ENCODE results near the gene E2F6.

E2F6 gene, protein sequence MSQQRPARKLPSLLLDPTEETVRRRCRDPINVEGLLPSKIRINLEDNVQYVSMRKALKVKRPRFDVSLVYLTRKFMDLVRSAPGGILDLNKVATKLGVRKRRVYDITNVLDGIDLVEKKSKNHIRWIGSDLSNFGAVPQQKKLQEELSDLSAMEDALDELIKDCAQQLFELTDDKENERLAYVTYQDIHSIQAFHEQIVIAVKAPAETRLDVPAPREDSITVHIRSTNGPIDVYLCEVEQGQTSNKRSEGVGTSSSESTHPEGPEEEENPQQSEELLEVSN

DNA sequence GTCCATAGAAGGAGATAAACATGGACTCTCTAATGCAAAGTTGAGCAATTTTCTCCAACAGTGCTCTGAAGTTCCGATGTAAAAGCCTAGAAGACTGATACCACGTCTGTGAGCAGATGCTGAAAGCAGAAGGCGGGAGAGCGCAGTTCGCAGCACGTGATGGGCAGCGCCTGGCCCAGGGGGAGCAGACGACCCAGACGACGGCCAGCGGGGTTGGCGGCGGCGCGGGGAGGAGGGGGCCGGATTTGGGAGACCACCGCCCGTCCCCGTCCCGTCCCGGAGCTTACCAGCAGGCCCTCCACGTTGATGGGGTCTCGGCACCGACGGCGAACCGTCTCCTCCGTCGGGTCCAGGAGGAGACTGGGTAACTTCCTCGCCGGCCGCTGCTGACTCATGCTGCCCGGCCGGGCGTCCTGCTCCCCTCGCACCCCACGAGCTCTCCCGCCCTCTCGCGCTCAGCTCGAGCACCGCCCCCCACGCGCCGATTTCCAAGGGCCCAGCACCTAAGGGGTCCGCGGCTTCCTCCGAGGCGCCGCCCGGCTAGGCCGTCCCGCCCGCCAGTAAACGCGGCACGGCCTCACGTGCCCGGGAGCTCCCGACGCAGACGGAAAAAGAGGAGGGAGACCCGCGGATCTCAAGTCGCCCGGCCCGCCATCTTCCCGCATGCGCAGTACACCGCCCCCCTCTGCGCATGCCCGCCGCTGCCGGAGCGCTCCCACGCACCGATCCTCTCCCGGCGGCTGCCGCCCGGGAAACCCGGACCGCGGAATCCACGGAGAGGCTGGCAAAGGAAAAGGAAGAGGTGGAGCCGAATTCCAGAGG, at the start of gene E2F6:
TSS of gene E2F6 (minus strand) at position 677 of the 822 bp plus-strand sequence. CDS start at position 395, 282 bp downstream.
- no peak for TF ChIP-seq CTCF (IDR thresholded peaks at IDR 0.05; ENCODE audit: borderline replicate concordance, control extremely low read depth, extremely low read depth, insufficient read depth, missing control alignments)
- in situ Hi-C loops (cut with MboI; ENCODE audit: low sequenced_read_pairs, unreplicated experiment) = no loop called here
- peak; percentile 90 for DNase-seq (ENCODE audit: low spot score)

- in situ Hi-C loops (cut with MboI; ENCODE audit: low sequenced_read_pairs, unreplicated experiment) = no loop called here
These were observed 49.6 kb upstream of the E2F6 start for GRCh38 chr2:11515490-11515981.

DNA sequence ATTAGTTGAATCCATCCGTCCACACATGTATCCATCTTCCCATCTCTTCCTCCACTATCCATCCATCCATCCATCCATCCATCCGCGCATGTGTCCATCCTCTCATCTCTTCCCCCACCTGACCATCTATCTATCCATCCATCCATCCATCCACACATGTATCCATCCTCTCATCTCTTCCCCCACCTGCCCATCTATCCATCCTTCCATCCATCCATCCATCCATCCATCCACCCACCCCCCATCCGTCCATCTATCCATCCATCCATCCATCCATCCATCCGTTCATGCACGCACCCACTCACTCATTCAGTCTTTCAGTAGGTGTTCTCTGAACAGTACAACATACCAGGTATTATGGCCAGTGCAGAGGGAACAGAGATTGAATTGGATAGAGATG, 48.9 kb upstream of the E2F6 start:
- in situ Hi-C loops (cut with MboI; ENCODE audit: low sequenced_read_pairs, unreplicated experiment) = no loop called here
- DNase-seq (ENCODE audit: low spot score) = no peak
- no peak for TF ChIP-seq CTCF (IDR thresholded peaks at IDR 0.05; ENCODE audit: borderline replicate concordance, control extremely low read depth, extremely low read depth, insufficient read depth, missing control alignments)

More at GRCh38 chr2:11515490-11515981, 49.6 kb upstream of the E2F6 start:
- TF ChIP-seq CTCF (IDR thresholded peaks at IDR 0.05; ENCODE audit: borderline replicate concordance, control extremely low read depth, extremely low read depth, insufficient read depth, missing control alignments) = no peak
- DNase-seq (ENCODE audit: low spot score) = no peak

- in situ Hi-C loops (cut with MboI; ENCODE audit: low sequenced_read_pairs, unreplicated experiment) = no loop called here
- DNase-seq (ENCODE audit: low spot score) = no peak
- TF ChIP-seq CTCF (IDR thresholded peaks at IDR 0.05; ENCODE audit: borderline replicate concordance, control extremely low read depth, extremely low read depth, insufficient read depth, missing control alignments) = no peak
These were observed 48.2 kb upstream of the E2F6 start for GRCh38 chr2:11514081-11514730.

GRCh38 chr2:11513319-11513718, 47.4 kb upstream of the E2F6 start:
- TF ChIP-seq CTCF (IDR thresholded peaks at IDR 0.05; ENCODE audit: borderline replicate concordance, control extremely low read depth, extremely low read depth, insufficient read depth, missing control alignments) = no peak
- no peak for DNase-seq (ENCODE audit: low spot score)
- in situ Hi-C loops (cut with MboI; ENCODE audit: low sequenced_read_pairs, unreplicated experiment) = no loop called here

GRCh38 chr2:11512431-11512830, 46.5 kb upstream of the E2F6 start:
- TF ChIP-seq CTCF (IDR thresholded peaks at IDR 0.05; ENCODE audit: borderline replicate concordance, control extremely low read depth, extremely low read depth, insufficient read depth, missing control alignments) = no peak
- in situ Hi-C loops (cut with MboI; ENCODE audit: low sequenced_read_pairs, unreplicated experiment) = no loop called here
- DNase-seq (ENCODE audit: low spot score) = no peak

Data from GM13976 (cell line).